ENCODE measurements around the gene AP1G1.
A peak's percentile ranks its signal among the peaks of the same experiment; 100 is the strongest.

The AP1G1 gene

DNA sequence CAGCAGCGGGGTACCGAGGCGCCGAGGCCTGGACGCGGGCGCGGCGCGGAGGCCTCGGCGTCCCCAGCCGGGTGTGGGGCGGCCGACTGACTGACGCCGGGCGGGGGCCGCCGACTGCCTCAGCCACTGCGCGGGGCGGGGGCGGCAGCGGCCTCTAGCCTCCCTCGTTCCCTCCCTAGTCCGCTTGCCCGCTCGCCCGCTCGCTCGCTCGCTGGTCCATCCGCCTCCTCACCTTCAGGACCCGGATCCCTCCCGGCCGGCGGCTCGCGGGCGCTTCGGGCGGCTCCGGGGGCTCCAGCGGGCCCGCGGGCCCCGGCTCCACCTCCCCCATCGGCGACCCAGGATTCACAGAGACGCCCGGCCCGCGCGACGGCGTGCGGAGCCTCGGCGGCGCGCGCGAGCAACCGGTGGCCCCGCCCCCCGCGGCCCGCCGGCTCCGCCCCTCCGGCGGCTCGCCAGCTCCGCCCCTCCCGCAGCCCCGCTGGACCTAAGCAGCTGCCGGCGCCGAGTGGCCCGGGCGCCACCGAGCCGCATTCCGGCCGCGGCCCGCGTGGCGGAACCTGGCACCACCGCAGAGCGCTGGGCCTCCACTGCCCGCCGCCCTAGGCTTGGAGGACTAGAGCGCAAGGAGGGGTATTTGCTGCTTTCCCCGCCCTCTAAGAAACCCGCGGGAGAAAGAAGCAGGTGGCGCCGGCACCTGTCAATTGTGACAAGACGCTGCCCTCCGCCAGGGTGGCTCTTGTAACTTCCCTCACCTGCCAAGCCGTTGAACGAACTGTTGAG is 84.9 kb downstream of the AP1G1 start:
- Mint-ChIP-seq H3K27ac (no peak overlapping the region), H3K4me3 (peak overlapping the region; percentile 95), H3K36me3 (ENCODE audit: low read depth) (no peaks in the 10 kb centered on the region), H3K4me1 (ENCODE audit: low read depth) (peaks cover 38% of the 10 kb centered on the region), H3K27me3 (peaks cover 24% of the 10 kb centered on the region), H3K9me3 (no peaks in the 10 kb centered on the region)
- intact Hi-C loops (cut with micrococcal nuclease), result loop anchor here (10.0 kb wide), 2 partner anchors 191 to 371 kb away; partner anchors contain the start of genes DHX38 and TXNL4B

DNA sequence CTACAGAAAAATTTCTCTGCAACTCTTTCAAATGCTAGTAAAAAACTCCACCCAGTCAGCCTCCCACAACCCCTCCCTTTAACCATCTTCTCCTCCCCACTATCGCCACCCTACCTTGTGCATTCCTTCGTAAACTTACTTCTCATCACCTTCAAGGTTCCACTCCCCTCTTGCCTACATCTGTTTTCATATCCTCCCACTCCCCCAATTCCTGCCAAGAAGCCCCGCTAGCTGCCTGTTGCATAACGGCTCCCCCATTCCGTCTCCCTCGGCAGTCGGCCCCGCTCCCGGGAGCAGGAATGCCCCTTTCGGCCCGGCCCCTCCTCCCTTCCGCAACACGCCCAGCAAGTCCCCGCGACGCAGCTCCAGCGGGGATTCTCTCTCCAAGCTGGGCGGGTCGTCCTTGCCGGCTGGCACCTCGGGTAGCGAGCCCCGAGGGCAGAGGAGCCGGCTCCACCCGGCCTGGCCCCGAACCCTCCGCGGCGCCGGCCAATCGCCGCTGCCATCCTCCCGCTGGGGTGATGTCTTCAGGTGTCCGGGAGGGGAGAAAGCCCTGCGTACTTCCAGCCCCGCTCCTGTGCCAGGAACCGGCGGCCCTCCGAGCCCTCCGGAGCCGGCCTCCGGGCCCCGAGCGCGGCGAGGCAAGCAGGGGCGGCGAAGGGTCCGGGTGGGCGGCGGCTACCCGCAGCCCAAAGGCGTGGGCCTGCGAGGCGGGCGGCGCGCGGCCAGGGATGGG is 85.7 kb downstream of the AP1G1 start:
- Mint-ChIP-seq H3K4me1 (ENCODE audit: low read depth) (peaks cover 37% of the 10 kb centered on the region), H3K4me3 (peak overlapping the region; percentile 95), H3K27ac (peak overlapping the region; percentile 55), H3K36me3 (ENCODE audit: low read depth) (no peaks in the 10 kb centered on the region), H3K9me3 (no peaks in the 10 kb centered on the region), H3K27me3 (peaks cover 24% of the 10 kb centered on the region)
- intact Hi-C loops (cut with micrococcal nuclease), result loop anchor here (10.0 kb wide), 2 partner anchors 192 to 372 kb away; partner anchors contain the start of genes DHX38 and TXNL4B

DNA sequence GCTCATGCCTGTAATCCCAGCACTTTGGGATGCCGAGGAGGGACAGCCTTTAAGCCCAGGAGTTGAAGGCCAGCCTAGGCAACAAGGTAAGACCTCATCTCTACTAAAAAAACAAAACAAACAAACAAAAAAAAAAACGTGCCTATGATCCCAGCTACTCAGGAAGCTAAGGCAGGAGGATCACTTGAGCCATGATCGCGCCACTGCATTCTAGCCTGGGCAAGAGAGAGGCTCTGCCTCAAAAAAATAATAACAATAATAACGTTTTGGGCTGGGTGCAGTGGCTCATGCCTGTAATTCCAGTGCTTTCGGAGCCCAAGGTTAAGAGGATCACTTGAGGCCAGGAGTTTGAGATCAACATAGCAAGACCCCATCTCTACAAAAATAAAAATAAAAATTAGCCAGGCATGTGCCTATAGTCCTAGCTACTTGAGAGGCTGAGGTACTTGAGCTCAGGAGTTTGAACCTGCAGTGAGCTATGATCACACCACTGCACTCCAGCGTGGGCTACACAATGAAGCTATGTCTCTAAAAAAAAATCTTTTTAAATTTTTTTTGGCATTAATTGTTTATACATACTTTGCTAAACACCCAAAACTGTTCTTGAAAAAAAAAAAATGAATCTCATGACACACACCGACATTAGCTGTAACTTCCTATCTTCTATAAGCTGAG is 87.4 kb downstream of the AP1G1 start:
- Mint-ChIP-seq H3K27me3 (peaks cover 24% of the 10 kb centered on the region), H3K27ac (no peak overlapping the region), H3K4me1 (ENCODE audit: low read depth) (peaks cover 22% of the 10 kb centered on the region), H3K4me3 (no peak overlapping the region), H3K9me3 (no peaks in the 10 kb centered on the region), H3K36me3 (ENCODE audit: low read depth) (no peaks in the 10 kb centered on the region)
- intact Hi-C loops (cut with micrococcal nuclease), result loop anchor here (10.0 kb wide), 2 partner anchors 194 to 374 kb away; partner anchors contain the start of genes DHX38 and TXNL4B

DNA sequence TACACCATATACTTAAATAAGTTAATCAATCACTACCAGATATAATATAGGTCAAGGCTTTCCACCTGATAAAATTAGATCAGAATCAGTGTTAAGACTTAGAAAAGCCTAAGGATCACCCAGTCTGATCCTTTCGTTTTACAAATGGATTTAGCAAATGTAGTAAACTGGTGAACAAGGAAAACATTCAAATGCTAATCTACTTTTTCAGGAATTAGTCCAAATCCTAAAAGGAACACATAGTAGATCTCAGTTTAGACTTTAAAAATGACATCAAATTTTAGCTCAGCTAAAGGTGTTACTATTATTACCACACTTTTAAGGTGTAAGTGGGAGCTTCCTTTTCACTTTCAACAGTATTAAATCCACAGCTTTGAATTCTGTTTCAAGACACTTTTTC is 96.1 kb downstream of the AP1G1 start:
- Mint-ChIP-seq H3K4me1 (ENCODE audit: low read depth) (no peaks in the 10 kb centered on the region), H3K36me3 (ENCODE audit: low read depth) (no peaks in the 10 kb centered on the region), H3K27me3 (no peaks in the 10 kb centered on the region), H3K27ac (no peak overlapping the region), H3K4me3 (no peak overlapping the region), H3K9me3 (no peaks in the 10 kb centered on the region)
- intact Hi-C loops (cut with micrococcal nuclease), result no loop called here

DNA sequence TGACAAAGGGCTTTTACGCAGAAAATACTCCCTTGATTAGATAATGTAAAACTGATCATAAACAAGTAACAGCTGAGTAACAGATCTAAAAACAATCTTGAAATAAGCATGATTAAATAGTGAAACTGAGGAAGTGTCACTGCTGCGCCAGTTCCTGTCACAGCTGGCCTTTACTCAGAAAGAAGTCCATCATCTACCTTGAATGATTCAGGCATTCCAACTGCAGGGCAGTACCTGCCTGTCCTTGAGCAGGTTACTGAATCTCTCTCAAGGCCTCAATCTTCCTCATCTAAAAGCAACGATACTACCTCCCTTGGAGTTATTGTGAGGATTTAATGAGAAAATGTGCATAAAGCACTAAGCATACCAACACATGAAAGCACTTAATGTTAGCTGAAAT is 96.8 kb downstream of the AP1G1 start:
- Mint-ChIP-seq H3K9me3 (no peaks in the 10 kb centered on the region), H3K36me3 (ENCODE audit: low read depth) (no peaks in the 10 kb centered on the region), H3K4me3 (no peak overlapping the region), H3K27ac (no peak overlapping the region), H3K27me3 (no peaks in the 10 kb centered on the region), H3K4me1 (ENCODE audit: low read depth) (no peaks in the 10 kb centered on the region)
- intact Hi-C loops (cut with micrococcal nuclease), result no loop called here

DNA sequence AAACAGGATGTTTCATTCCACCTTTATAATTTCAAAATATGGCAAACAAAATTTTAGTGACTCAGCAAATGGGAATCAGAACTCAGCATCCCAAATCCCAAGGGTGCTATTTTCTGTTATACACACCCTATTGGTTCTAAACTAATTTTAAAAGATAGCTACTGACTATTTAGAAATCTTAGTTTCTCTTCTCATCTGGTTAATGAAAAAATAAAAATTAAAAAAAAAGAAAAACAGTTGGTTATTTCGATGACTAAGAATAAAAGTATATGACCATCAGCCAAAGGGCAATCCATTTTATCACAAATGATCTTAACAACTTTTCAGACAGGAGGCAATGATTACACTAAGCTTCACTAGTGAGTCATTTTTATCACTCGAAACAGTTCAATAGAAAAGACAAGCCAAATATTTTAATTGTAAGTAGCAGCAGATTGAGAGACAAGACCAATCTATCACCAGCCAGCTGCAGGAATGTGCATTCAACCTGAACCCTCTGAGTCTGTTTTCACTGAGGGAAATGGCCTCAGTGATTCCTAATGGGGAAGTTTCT is 99.3 kb downstream of the AP1G1 start:
- no peaks in the 10 kb centered on the region for H3K9me3 Mint-ChIP-seq
- H3K27me3 Mint-ChIP-seq, result no peaks in the 10 kb centered on the region
- H3K4me3 Mint-ChIP-seq, result no peak overlapping the region
- no peak overlapping the region for H3K27ac Mint-ChIP-seq
- intact Hi-C loops (cut with micrococcal nuclease), result no loop called here
- no peaks in the 10 kb centered on the region for H3K4me1 Mint-ChIP-seq (ENCODE audit: low read depth)
- H3K36me3 Mint-ChIP-seq (ENCODE audit: low read depth), result no peaks in the 10 kb centered on the region

DNA sequence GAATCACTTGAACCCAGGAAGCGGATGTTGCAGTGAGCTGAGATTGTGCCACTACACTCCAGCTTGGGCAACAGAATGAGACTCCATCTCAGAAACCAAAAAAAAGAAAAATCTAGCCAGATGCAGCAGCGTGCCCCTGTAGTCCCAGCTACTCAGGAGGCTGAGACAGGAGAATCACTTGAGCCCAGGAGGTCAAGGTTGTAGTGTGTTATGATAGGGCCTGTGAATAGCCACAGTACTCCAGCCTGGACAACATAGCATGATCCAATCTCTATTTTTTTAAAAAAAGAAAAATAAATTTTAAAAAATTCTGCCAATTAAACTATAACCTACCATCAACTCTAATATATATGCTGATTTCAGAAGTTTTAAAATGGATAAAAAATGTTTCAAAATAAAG is 99.9 kb downstream of the AP1G1 start:
- Mint-ChIP-seq H3K4me1 (ENCODE audit: low read depth) (no peaks in the 10 kb centered on the region), H3K36me3 (ENCODE audit: low read depth) (no peaks in the 10 kb centered on the region), H3K27ac (no peak overlapping the region), H3K4me3 (no peak overlapping the region), H3K27me3 (no peaks in the 10 kb centered on the region), H3K9me3 (no peaks in the 10 kb centered on the region)
- intact Hi-C loops (cut with micrococcal nuclease), result no loop called here

DNA sequence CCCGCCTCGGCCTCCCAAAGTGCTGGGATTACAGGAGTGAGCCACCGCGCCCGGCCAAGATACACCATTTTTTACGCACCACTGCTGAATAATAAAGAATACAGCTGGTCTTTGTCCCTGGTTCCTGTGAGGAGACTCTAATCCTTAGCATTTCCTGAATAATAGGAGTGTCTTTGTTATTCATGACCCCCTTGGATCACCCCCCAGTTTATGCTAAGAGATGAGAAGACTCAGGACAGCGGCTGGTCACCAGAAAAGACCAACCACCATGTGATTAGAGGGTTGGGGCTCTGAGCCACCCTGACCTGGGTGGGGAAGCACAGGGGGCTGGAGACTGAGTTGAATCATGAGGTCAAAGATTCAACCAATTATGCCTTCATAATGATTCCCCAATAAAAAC is 101.4 kb downstream of the AP1G1 start:
- Mint-ChIP-seq H3K27me3 (no peaks in the 10 kb centered on the region), H3K4me3 (no peak overlapping the region), H3K27ac (no peak overlapping the region), H3K4me1 (ENCODE audit: low read depth) (no peaks in the 10 kb centered on the region), H3K9me3 (no peaks in the 10 kb centered on the region), H3K36me3 (ENCODE audit: low read depth) (no peaks in the 10 kb centered on the region)
- intact Hi-C loops (cut with micrococcal nuclease), result no loop called here

DNA sequence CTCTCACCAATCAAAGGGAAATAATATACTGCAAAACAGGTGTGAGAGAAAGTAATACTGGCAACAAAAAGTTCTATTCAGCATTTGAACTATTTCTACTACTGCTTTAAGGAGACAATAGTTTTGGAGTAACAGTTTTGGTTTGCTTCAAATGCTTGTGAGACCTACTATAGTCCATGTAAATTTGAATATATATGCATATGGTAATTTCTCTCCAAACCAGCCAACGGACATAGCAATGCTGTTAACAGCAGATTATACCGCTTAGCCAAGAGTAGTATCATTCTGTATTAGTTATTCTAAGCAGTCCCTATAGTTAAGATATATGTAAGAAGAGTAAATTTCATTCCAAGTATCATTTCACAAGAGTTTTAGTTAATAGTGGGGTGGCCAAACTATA is 102.6 kb downstream of the AP1G1 start:
- Mint-ChIP-seq H3K4me3 (no peak overlapping the region), H3K4me1 (ENCODE audit: low read depth) (no peaks in the 10 kb centered on the region), H3K27me3 (no peaks in the 10 kb centered on the region), H3K36me3 (ENCODE audit: low read depth) (no peaks in the 10 kb centered on the region), H3K27ac (no peak overlapping the region), H3K9me3 (no peaks in the 10 kb centered on the region)
- intact Hi-C loops (cut with micrococcal nuclease), result no loop called here

DNA sequence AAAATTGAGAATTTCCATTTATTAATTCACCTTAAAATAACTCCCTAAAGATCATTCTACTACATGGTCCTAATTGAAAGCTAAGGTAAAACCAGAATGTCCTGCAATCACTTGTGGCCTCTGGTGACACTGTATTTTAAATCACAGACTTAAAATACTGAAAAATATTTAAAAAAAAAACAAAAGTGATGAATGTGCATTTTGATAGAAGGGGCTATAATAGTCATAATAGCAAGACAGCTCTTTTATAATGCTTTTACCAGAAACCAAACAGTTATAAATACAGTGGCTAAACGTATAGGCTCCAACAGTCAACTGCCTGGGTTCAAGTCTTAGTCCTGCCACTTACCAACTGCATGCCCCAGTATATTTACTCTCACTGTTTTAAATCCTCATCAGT is 105.3 kb downstream of the AP1G1 start:
- H3K36me3 Mint-ChIP-seq (ENCODE audit: low read depth), result no peaks in the 10 kb centered on the region
- no peak overlapping the region for H3K4me3 Mint-ChIP-seq
- no peak overlapping the region for H3K27ac Mint-ChIP-seq
- H3K27me3 Mint-ChIP-seq, result no peaks in the 10 kb centered on the region
- no peaks in the 10 kb centered on the region for H3K4me1 Mint-ChIP-seq (ENCODE audit: low read depth)
- no peaks in the 10 kb centered on the region for H3K9me3 Mint-ChIP-seq
- intact Hi-C loops (cut with micrococcal nuclease), result no loop called here

DNA sequence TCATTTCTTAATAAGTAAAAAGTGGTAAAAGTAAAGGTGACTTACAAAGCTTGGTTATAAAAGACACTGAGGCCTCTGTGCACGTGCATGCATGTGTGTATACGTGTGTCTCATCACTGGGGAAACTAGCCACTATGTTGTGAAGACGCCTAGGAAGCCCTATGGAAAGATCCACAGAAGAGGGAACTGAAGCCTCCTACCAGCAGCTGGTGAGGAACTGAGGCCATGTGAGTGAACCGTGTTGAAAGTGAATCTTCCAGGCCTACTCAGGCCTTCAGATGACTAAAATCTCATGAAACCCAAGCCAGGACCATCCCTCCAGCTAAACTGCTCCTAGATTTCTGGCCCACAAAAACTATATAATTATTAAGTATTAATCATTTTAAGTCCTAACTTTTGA is 107.8 kb downstream of the AP1G1 start:
- H3K4me1 Mint-ChIP-seq (ENCODE audit: low read depth), result no peaks in the 10 kb centered on the region
- intact Hi-C loops (cut with micrococcal nuclease), result no loop called here
- H3K9me3 Mint-ChIP-seq, result no peaks in the 10 kb centered on the region
- no peak overlapping the region for H3K4me3 Mint-ChIP-seq
- no peaks in the 10 kb centered on the region for H3K27me3 Mint-ChIP-seq
- H3K27ac Mint-ChIP-seq, result no peak overlapping the region
- H3K36me3 Mint-ChIP-seq (ENCODE audit: low read depth), result no peaks in the 10 kb centered on the region

DNA sequence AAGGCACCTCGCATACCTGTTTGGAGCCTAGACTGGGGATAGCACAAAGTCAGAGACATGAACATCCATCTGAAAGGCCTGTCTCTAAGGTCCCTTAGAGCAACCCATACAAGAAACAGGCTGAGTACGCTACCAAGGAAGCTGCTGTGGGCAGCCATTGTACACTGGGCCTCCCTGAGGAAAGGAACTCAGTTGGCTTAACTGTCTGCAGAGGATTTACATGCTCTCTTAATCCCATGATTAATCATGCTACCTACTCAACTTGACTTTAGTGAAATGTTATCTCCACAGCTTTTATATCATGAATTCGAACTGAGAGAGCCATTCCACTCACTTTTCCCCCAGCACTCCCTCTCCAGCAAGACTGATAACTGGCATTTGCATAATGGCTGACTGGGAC is 110.1 kb downstream of the AP1G1 start:
- no peaks in the 10 kb centered on the region for H3K27me3 Mint-ChIP-seq
- H3K27ac Mint-ChIP-seq, result no peak overlapping the region
- intact Hi-C loops (cut with micrococcal nuclease), result no loop called here
- no peaks in the 10 kb centered on the region for H3K4me1 Mint-ChIP-seq (ENCODE audit: low read depth)
- H3K4me3 Mint-ChIP-seq, result no peak overlapping the region
- H3K9me3 Mint-ChIP-seq, result no peaks in the 10 kb centered on the region
- H3K36me3 Mint-ChIP-seq (ENCODE audit: low read depth), result no peaks in the 10 kb centered on the region

DNA sequence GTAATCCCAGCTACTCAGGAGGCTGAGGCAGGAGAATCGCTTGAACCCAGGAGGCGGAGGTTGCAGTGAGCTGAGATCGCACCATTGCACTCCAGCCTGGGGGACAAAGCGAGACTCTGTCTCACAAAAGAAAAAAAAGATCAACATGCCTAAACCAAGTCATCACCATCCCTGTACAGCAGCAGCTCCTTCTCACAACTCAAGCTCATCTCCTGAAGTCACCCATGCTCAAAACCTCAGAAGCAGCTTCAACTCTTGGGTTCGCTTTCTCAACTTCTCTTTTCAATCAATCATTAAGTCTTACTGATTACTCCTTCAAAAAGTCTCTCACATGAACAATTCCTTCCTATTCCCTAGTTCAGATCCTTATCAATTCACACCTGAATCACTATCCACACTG is 115.5 kb downstream of the AP1G1 start:
- peaks cover 6% of the 10 kb centered on the region for H3K36me3 Mint-ChIP-seq (ENCODE audit: low read depth)
- H3K27ac Mint-ChIP-seq, result no peak overlapping the region
- H3K4me3 Mint-ChIP-seq, result no peak overlapping the region
- H3K9me3 Mint-ChIP-seq, result no peaks in the 10 kb centered on the region
- no peaks in the 10 kb centered on the region for H3K27me3 Mint-ChIP-seq
- H3K4me1 Mint-ChIP-seq (ENCODE audit: low read depth), result no peaks in the 10 kb centered on the region
- intact Hi-C loops (cut with micrococcal nuclease), result no loop called here

DNA sequence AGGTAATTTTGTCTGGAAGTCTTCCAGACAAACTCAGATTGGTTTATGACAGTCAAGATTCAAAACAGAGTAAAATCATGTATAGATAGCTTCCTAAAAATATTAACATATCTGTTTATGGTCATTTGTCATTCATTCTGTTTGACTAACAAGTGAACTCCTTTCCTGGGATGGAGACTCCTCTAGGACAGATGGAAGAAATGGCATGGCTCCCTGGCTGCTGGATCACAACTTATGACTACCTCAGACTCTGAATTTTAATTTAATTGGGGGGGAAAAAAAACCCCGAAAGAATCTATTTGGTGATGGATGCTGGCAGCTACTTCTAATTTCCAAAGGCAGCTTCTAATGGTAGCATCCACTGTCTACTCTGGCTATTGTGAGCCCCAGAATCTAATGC is 118.7 kb downstream of the AP1G1 start:
- Mint-ChIP-seq H3K4me3 (no peak overlapping the region), H3K36me3 (ENCODE audit: low read depth) (peaks cover 10% of the 10 kb centered on the region), H3K9me3 (no peaks in the 10 kb centered on the region), H3K27ac (no peak overlapping the region), H3K27me3 (no peaks in the 10 kb centered on the region), H3K4me1 (ENCODE audit: low read depth) (no peaks in the 10 kb centered on the region)
- intact Hi-C loops (cut with micrococcal nuclease), result no loop called here

Data from dendritic cell treated with granulocyte-macrophage colony-stimulating factor and Interleukin-4, amounts not matched to agents 40 ng/mL and 50 ng/mL, for 4 days (primary cell).